B cell (primary cell): ENCODE measurements around the gene LMX1B. TPM values are rescaled to one million over a fixed set of nuclear protein-coding genes. Genes with fewer than 3 reads are reported as not detected.

ENCODE experiments used
- ATAC-seq: fragments of 200-7000 bp; cut with Tn5 transposase; one replicate; pipeline ENCODE4 v1.10.0; 2021; ENCODE audit warnings: low read depth, mild to moderate bottlenecking, moderate number of reproducible peaks, moderate library complexity
- CTCF ChIA-PET: fragments of 350-600 bp; sonication (Branson Sonifier 250); formaldehyde crosslinking; loops from one replicate; lab custom pipeline; 2021; ENCODE audit warnings: antibody characterized with exemption, inconsistent platforms; lab: Charles Lee
- POLR2A ChIA-PET: fragments of 350-600 bp; sonication (Branson Sonifier 250); formaldehyde crosslinking; loops from one replicate; lab custom pipeline; 2021; ENCODE audit warnings: antibody characterized with exemption; lab: Charles Lee
- DNase-seq: peaks from one replicate; pipeline ENCODE4 v3.0.0; 2013
- H2AFZ ChIP-seq: 2 replicates; pipeline ENCODE4 v1.6.1; 2012; ENCODE audit warnings: mild to moderate bottlenecking, low read depth, low read length; ENCODE audit not compliant: insufficient read depth, poor library complexity, severe bottlenecking
- H3K27ac ChIP-seq, 2 donors: 1 replicate in 1 of 2; 2 replicates in 1 of 2; pipeline ENCODE4 v1.5.1; 2012 to 2013; ENCODE audit warnings: low read length in 2 of 2, mild to moderate bottlenecking in 2 of 2, moderate library complexity in 1 of 2
- H3K27me3 ChIP-seq, 4 experiments: fragments of 200-600 bp in 1 of 4; sonication (generic) in 1 of 4; replicated peaks in 1 of 4; 1 replicate in 2 of 4; 2 replicates in 2 of 4; pipeline versions ENCODE4 v1.6.1 to v1.7.0; 2013 to 2016; ENCODE audit warnings: low read length in 3 of 4, mild to moderate bottlenecking in 2 of 4, mixed read lengths in 1 of 4, moderate library complexity in 1 of 4; ENCODE audit not compliant: insufficient read depth in 4 of 4, control insufficient read depth in 3 of 4; ENCODE audit errors: control extremely low read depth in 1 of 4
- H3K36me3 ChIP-seq, 2 experiments: replicated peaks in 1 of 2; 1 replicate in 1 of 2; 2 replicates in 1 of 2; pipeline versions ENCODE4 v1.6.1 to v1.7.1; 2013; ENCODE audit warnings: low read length in 1 of 2; ENCODE audit not compliant: insufficient read depth in 2 of 2, control insufficient read depth in 1 of 2; ENCODE audit errors: control extremely low read depth in 1 of 2, extremely low read depth in 1 of 2
- H3K4me1 ChIP-seq, 2 donors: fragments of 200-600 bp in 1 of 2; sonication (generic) in 1 of 2; 1 replicate in 1 of 2; 2 replicates in 1 of 2; pipeline versions ENCODE4 v1.5.1 to v1.6.1; 2013 to 2017; ENCODE audit warnings: low read length in 2 of 2; ENCODE audit not compliant: control insufficient read depth in 2 of 2, insufficient read depth in 2 of 2
- H3K4me2 ChIP-seq: replicated peaks from 2 replicates; pipeline ENCODE3; 2012; ENCODE audit warnings: mild to moderate bottlenecking, low read depth, low read length; ENCODE audit not compliant: poor library complexity, severe bottlenecking
- H3K4me3 ChIP-seq, 5 experiments: fragments of 200-600 bp in 1 of 5; sonication (generic) in 1 of 5; 1 replicate in 3 of 5; 2 replicates in 2 of 5; pipeline versions ENCODE4 v1.5.1 to v1.7.0; 2011 to 2016; ENCODE audit warnings: low read length in 4 of 5, mild to moderate bottlenecking in 4 of 5, low read depth in 2 of 5, control low read depth in 1 of 5, moderate library complexity in 1 of 5; ENCODE audit not compliant: insufficient read depth in 1 of 5; ENCODE audit errors: control extremely low read depth in 1 of 5, extremely low read depth in 1 of 5
- H3K79me2 ChIP-seq: fragments of 200-600 bp; sonication (generic); one replicate; pipeline ENCODE4 v1.6.0; 2016; ENCODE audit warnings: low read length; ENCODE audit not compliant: control insufficient read depth, insufficient read depth
- H3K9ac ChIP-seq: fragments of 200-600 bp; sonication (generic); 2 replicates; pipeline ENCODE4 v1.6.1; 2017; ENCODE audit warnings: mild to moderate bottlenecking, low read length, moderate library complexity
- H3K9me3 ChIP-seq, 3 donors: one replicate each; pipeline versions ENCODE4 v1.6.1 to v1.7.1; 2013; ENCODE audit warnings: low read length in 2 of 3; ENCODE audit not compliant: control insufficient read depth in 2 of 3, insufficient read depth in 1 of 3; ENCODE audit errors: control extremely low read depth in 1 of 3
- H4K20me1 ChIP-seq: 2 replicates; pipeline ENCODE4 v1.6.0; 2012; ENCODE audit warnings: mild to moderate bottlenecking, low read length; ENCODE audit not compliant: insufficient read depth, control insufficient read depth, poor library complexity, severe bottlenecking
- H3K27ac Mint-ChIP-seq: one replicate; pipeline ENCODE4 v1.8.0; 2021; ENCODE audit warnings: mixed read lengths
- H3K27me3 Mint-ChIP-seq: one replicate; pipeline ENCODE4 v1.8.0; 2021; ENCODE audit warnings: mixed read lengths
- H3K4me1 Mint-ChIP-seq: one replicate; pipeline ENCODE4 v1.8.0; 2021; ENCODE audit warnings: mixed read lengths
- H3K4me3 Mint-ChIP-seq: one replicate; pipeline ENCODE4 v1.8.0; 2021; ENCODE audit warnings: mixed read lengths
- H3K9me3 Mint-ChIP-seq: one replicate; pipeline ENCODE4 v1.8.0; 2022; ENCODE audit warnings: mixed read lengths; ENCODE audit not compliant: insufficient read depth
- CTCF ChIP-seq: fragments of 200-600 bp; IDR thresholded peaks from one replicate; pipeline ENCODE4 v1.8.0; 2022; ENCODE audit warnings: antibody characterized with exemption, mild to moderate bottlenecking
- EZH2 ChIP-seq: IDR thresholded peaks from 2 replicates; pipeline ENCODE4 v1.6.1; 2012; ENCODE audit warnings: borderline replicate concordance, low read depth, mild to moderate bottlenecking, moderate library complexity, low read length; ENCODE audit not compliant: insufficient read depth, poor library complexity, severe bottlenecking
- WGBS: methylation state at CpG from one replicate; pipeline ENCODE4 v1.1.5; 2013; ENCODE audit warnings: missing lambda C conversion rate; ENCODE audit not compliant: insufficient coverage; 5-methylcytosine and 5-hydroxymethylcytosine counted together
- intact Hi-C: fragments of 100-400 bp; cut with micrococcal nuclease; formaldehyde crosslinking; loops from one replicate; pipeline ENCODE4 v1.10.0; 2022
- polyA plus RNA-seq: library from polyadenylated mRNA; depleted of rRNA; stranded (reverse); fragments of >200 nt; gene quantifications from 2 replicates; pipeline ENCODE4 v1.2.3, GENCODE V29; 2012
- total RNA-seq, 2 donors: library from RNA; stranded (reverse); fragments of 120-200 nt in 1 of 2; gene quantifications; 1 replicate in 1 of 2; 2 replicates in 1 of 2; pipeline versions ENCODE4 v1.2.3 to v1.2.4, GENCODE V29; 2013 to 2022

LMX1B gene
- total and polyA plus RNA-seq, 2 donors (not counting 1 experiment from before 2014, with no cell fraction given) = not detected

GRCh38 chr9:126587187-126588185 lies 26.2 kb upstream of the LMX1B start:
- 76% methylated on average over 13 of the region's 20 CpGs for WGBS
- Histone ChIP-seq H3K27ac (no peak overlapping the region), H4K20me1 (no peaks in the 10 kb centered on the region), H3K27me3 (peaks cover 0 to 29% (median 4%) of the 10 kb centered on the region in 4 experiments), H2AFZ (no peak overlapping the region), H3K4me3 (no peak overlapping the region), H3K9ac (no peak overlapping the region), H3K36me3 (no peaks in the 10 kb centered on the region), H3K4me1 (no peaks in the 10 kb centered on the region), H3K4me2 (no peak overlapping the region), H3K9me3 (no peaks in the 10 kb centered on the region), H3K79me2 (no peaks in the 10 kb centered on the region)
- Mint-ChIP-seq H3K4me3 (no peak overlapping the region), H3K27me3 (peaks cover 56% of the 10 kb centered on the region), H3K27ac (no peak overlapping the region), H3K9me3 (no peaks in the 10 kb centered on the region), H3K4me1 (no peaks in the 10 kb centered on the region)
- ChIA-PET CTCF (no interaction called here), POLR2A (no interaction called here)
- TF ChIP-seq EZH2 (no peak), CTCF (no peak)
- no peak for ATAC-seq
- intact Hi-C loops = no loop called here
- DNase-seq = no peak
